GM19240 (cell line): ENCODE measurements around the gene GPS2.
A peak's percentile ranks its signal among the peaks of the same experiment; 100 is the strongest.

ENCODE experiments used
- DNase-seq: peaks from one replicate; pipeline ENCODE4 v3.0.0; 2011; ENCODE audit warnings: low spot score; ENCODE audit not compliant: insufficient read length

Gene GPS2

DNA sequence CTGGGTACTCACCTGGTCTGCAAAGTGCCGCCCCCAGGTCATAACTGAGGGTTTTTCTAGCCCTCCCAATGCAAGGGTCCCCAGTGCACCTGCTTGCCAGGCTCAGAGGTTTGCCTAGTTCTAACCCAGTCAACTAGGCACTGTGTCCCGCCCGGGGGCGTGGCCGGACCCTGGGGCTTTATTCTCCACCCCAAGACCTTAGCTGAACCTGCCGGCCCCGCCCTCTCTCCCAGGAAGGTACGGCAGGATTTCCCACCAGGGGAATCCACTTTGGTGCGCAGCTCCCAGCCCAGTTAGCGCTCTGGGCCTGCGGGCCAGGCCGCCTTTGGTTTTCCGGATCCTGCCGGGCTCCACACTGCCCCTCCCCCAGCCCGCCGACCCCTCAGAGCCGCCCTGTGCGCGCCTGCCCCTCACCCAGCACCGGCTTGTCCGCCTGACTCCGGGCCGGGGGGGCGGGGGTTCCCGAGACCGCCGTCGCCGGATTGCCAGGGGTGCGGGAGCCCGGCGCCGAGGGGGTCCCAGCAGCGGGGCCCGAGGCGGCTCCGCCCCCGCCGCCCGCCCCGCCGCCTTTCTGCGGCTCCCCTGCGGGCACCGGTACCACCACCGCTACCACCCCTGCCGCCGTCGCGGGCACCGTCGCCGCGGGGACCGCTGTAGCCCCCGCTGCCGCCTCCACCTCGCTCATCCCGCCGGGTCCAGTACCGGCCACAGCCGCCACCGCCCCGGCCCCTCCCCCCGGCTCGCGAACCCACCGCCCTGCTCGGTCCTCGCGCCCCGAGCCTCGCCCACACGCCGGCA, 21.1 kb downstream of the GPS2 start:
- DNase-seq: no peak

GRCh38 chr17:7293159-7293558, 22.0 kb downstream of the GPS2 start:
- no peak for DNase-seq

DNA sequence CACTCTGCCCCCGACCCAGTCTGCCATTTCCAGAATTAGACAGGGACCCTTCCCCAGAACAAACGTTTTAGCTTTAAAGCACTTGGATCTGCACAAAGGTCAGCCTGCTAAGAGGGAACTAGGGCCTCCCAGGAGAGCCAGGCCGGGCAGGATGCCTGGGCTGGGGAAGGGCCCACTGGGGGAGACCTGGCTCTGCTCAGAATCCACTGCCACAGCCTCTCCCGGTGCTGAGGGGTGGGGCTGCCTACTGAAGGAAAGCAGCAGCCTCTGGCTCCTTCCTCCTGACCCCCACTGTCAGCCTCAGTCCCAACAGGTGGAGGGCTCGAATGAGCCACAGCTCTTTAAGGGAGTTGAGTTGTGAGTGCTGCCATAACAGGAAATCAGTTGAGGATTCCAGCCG, 22.4 kb downstream of the GPS2 start:
- DNase-seq: no peak

- no peak for DNase-seq
These were observed 23.0 kb downstream of the GPS2 start for GRCh38 chr17:7292194-7292593.

- DNase-seq: no peak
These were observed 24.5 kb downstream of the GPS2 start for GRCh38 chr17:7290685-7291084.

DNA sequence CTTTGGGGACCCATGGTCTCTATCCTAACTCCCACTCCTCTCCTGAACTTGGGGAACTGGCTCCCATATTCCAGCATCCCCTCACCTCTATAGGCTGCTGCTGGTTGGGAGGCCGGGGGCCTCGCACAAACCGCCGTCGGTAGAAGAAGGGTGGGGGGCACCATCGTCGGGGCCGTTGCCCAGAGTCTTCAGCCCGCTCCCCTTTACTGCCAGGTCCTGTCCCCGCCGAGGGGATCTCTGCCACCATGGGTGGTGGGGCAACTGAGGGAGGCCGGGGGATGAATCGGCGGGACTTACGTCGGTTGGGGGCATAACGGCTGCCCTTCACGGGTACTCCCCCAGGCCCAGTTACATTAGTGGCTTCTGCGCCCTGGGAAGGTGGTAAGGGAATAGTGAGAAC, 25.0 kb downstream of the GPS2 start:
- no peak for DNase-seq

- no peak for DNase-seq
These were observed 25.7 kb downstream of the GPS2 start for GRCh38 chr17:7289256-7290032.

DNA sequence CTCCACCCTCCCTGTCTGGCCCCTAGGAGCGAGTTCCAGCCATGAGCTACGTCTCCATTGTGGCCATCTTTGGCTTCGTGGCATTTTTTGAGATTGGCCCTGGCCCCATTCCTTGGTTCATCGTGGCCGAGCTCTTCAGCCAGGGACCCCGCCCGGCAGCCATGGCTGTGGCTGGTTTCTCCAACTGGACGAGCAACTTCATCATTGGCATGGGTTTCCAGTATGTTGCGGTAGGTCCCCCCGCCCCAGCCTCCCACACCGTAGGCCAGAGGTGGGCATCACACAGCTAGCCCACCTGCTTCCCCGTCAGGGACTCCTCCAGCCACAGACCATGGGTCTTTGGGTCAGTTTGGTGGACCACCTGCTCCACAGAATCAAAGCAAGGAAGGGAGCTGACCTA, 29.5 kb downstream of the GPS2 start:
- no peak for DNase-seq

DNA sequence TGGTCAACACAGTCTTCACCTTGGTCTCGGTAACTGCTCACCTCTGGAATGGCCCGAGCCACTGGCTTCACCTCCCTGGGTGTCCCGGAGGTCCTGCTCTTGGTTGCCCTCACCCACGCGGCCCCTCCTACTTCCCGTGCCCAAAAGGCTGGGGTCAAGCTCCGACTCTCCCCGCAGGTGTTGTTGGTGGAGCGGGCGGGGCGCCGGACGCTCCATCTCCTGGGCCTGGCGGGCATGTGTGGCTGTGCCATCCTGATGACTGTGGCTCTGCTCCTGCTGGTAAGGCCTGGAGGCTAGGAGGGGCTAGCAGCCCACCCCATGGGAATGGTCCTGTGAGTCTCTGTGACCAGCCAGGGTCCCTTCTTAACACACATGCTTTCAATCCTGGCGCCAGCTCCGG, 30.2 kb downstream of the GPS2 start:
- no peak for DNase-seq

DNA sequence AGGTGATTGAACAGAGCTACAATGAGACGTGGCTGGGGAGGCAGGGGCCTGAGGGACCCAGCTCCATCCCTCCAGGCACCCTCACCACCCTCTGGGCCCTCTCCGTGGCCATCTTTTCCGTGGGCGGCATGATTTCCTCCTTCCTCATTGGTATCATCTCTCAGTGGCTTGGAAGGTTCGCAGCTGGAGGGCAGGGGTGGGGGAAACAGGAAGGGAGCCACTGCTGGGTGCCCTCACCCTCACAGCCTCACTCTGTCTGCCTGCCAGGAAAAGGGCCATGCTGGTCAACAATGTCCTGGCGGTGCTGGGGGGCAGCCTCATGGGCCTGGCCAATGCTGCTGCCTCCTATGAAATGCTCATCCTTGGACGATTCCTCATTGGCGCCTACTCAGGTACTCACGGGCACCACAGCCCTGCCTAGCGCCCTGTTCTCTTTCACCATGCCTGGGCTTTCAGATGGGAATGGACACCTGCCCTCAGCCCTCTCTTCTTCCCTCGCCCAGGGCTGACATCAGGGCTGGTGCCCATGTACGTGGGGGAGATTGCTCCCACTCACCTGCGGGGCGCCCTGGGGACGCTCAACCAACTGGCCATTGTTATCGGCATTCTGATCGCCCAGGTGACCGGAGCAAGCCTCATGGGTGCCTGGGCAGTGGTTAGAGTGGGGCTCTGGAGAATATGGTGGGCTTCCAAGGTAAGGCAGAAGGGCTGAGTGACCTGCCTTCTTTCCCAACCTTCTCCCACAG, 31.5 kb downstream of the GPS2 start:
- DNase-seq: no peak

DNA sequence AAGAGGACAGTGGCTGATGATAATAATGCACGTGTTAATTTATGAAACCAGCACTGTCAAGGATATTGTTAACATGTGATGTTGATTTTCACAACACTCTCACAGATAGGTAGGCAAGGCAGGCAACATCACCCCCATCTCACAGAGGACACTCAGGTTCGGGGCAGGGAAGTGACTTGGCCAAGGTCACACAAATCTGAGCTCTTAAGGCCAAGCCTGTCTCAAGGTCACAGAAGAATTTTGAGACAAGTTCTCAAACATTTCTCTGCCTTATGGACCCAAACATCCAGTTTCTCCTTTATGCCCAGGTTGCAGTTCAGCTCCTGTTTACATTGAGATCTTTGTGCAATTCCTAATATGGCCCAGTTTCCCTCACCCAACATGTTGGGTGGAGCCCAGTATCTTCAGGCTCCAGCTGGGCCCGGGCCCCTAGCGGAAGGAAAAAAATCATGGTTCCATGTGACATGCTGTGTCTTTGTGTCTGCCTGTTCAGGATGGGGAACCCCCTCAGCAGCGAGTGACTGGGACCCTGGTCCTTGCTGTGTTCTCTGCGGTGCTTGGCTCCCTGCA, 32.3 kb downstream of the GPS2 start:
- DNase-seq: no peak

- no peak for DNase-seq
These were observed 33.0 kb downstream of the GPS2 start for GRCh38 chr17:7281953-7282751.

- DNase-seq: peak; percentile 97
These were observed 33.8 kb downstream of the GPS2 start, which contains the start of gene SLC2A4 for GRCh38 chr17:7281074-7281952. Gene SLC2A4, plus strand, starts transcription at chr17:7281718. Its CDS starts 217 bp downstream, at chr17:7281935.

DNA sequence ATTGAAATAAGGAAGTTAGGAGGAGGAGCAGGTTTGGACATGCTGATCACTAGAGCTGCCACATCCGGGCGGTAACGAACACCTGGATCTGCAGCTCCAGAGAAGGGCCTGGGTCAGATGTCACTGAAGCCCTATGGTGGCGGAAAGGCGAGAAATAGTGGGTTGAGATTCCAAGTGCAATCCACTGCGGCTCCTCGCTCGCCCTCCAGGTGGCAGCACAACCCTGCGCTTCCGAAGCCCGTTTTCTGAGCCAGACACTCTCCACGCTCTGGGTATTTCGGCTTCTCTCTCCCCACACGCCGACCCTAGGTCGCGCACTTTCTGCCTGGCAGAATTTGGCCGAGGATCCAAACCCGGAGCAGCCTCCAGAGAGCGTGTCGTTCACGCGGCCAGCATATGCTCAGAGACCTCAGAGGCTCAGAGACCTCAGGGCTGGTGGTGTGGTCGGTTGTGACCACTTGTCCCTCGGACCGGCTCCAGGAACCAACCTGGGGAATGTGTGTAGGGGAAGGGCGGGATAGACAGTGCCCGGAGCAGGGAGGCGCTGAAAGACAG, 34.6 kb downstream of the GPS2 start:
- peak; percentile 90 for DNase-seq

- DNase-seq: no peak
These were observed 35.7 kb downstream of the GPS2 start for GRCh38 chr17:7279448-7279847.

GRCh38 chr17:7266784-7267183, 48.4 kb downstream of the GPS2 start:
- no peak for DNase-seq

DNA sequence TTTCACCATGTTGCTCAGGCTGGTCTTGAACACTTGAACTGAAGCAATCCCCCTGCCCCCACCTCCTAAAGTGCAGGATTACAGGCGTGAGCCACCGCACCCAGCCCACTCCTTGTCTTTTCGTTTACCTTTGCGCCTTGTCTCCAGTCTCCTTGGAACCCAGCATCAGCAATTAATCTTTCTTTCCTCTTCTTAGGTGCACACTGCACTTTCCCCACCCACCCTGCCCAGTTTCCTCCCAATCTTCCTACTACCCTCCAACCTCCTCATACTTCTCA, 51.4 kb downstream of the GPS2 start:
- DNase-seq: no peak

GRCh38 chr17:7262935-7263800, 52.0 kb downstream of the GPS2 start:
- DNase-seq: no peak
